Measurements from ENCODE around the gene C11orf71.

DNA sequence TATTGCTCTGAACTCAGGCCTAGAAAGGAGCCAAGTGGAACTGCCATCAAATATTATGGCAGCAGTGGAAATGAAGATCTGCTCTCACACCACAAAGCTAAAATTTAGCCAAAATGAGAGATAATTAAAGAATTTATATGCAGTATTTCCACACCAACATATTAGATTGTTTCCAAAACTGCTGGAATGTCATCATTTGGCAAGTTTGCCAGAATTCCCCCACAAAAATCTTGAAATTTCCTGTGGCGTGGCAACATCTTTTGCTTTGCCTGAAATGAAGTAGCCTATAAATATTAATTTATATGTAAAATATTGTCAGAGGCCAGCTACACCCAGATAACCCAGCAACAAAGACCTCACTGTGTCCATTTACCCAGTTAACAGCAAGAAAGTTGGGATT is 13.8 kb downstream of the C11orf71 start:
- TF ChIP-seq, protein P1, sequence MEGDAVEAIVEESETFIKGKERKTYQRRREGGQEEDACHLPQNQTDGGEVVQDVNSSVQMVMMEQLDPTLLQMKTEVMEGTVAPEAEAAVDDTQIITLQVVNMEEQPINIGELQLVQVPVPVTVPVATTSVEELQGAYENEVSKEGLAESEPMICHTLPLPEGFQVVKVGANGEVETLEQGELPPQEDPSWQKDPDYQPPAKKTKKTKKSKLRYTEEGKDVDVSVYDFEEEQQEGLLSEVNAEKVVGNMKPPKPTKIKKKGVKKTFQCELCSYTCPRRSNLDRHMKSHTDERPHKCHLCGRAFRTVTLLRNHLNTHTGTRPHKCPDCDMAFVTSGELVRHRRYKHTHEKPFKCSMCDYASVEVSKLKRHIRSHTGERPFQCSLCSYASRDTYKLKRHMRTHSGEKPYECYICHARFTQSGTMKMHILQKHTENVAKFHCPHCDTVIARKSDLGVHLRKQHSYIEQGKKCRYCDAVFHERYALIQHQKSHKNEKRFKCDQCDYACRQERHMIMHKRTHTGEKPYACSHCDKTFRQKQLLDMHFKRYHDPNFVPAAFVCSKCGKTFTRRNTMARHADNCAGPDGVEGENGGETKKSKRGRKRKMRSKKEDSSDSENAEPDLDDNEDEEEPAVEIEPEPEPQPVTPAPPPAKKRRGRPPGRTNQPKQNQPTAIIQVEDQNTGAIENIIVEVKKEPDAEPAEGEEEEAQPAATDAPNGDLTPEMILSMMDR (IDR thresholded peaks at IDR 0.05), result no peak
- no peak for TF ChIP-seq POLR2A (IDR thresholded peaks at IDR 0.05)

Measured in esophagus squamous epithelium (tissue), 4 donors.